Chondrocyte (in vitro differentiated cells): Measurements from ENCODE around the gene FERMT3. TPM values are rescaled to one million over a fixed set of nuclear protein-coding genes. Genes with fewer than 3 reads are reported as not detected.
A peak's percentile ranks its signal among the peaks of the same experiment; 100 is the strongest.

Experiments
- DNase-seq: peaks from one replicate; pipeline ENCODE4 v3.0.0; 2021; ENCODE audit warnings: mixed read lengths, low spot score
- H3K27ac Mint-ChIP-seq: one replicate; pipeline ENCODE4 v1.8.0; 2021; ENCODE audit warnings: mild to moderate bottlenecking, moderate library complexity, mixed read lengths; ENCODE audit not compliant: unreplicated experiment
- H3K27me3 Mint-ChIP-seq: 2 replicates; pipeline ENCODE4 v1.8.0; 2021; ENCODE audit warnings: low read depth, mixed read lengths
- H3K36me3 Mint-ChIP-seq: 2 replicates; pipeline ENCODE4 v1.8.0; 2021; ENCODE audit warnings: low read depth, mixed read lengths
- H3K4me1 Mint-ChIP-seq: 2 replicates; pipeline ENCODE4 v1.8.0; 2021; ENCODE audit warnings: low read depth, mild to moderate bottlenecking, mixed read lengths
- H3K4me3 Mint-ChIP-seq: one replicate; pipeline ENCODE4 v1.8.0; 2021; ENCODE audit warnings: mild to moderate bottlenecking, moderate library complexity, mixed read lengths; ENCODE audit not compliant: unreplicated experiment
- H3K9me3 Mint-ChIP-seq: 2 replicates; pipeline ENCODE4 v1.8.0; 2021; ENCODE audit warnings: low read depth, mixed read lengths
- total RNA-seq: library from RNA; stranded (reverse); gene quantifications from 3 replicates; pipeline ENCODE4 v1.2.1, GENCODE V29; 2021
- TF ChIP-seq, protein P1 (sequence below): fragments of 200-600 bp; sonication (generic); IDR thresholded peaks from 2 replicates; pipeline ENCODE4 v1.5.0; 2021; ENCODE audit warnings: antibody characterized with exemption, mild to moderate bottlenecking, moderate library complexity

The FERMT3 gene
- total RNA-seq, 1 donor from 2014 or later: 1.5 TPM

DNA sequence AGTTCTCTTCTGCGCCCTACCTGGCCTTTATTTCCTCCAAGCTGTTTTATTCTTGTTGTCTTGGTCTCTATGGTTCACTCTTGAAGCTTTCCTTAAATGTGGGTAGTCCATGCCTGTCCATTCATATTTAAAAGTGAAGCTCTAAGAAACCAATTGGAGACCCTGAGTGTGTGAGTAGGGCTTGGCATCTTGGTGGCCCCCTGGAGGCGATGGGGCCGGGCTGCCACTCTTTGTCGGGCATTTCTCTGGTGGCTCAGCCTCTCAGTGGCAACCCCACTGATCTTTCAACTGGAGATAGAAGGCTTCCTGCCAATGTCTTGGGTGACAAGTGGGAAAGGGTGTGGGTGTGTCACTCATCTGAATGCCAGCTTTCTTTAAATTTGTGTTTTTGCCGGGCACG, 10.4 kb downstream of the FERMT3 start:
- H3K4me3 Mint-ChIP-seq: no peak overlapping the region
- no peak overlapping the region for H3K27ac Mint-ChIP-seq
- H3K27me3 Mint-ChIP-seq: no peaks in the 10 kb centered on the region
- DNase-seq: no peak
- no peaks in the 10 kb centered on the region for H3K4me1 Mint-ChIP-seq
- TF ChIP-seq, protein P1, sequence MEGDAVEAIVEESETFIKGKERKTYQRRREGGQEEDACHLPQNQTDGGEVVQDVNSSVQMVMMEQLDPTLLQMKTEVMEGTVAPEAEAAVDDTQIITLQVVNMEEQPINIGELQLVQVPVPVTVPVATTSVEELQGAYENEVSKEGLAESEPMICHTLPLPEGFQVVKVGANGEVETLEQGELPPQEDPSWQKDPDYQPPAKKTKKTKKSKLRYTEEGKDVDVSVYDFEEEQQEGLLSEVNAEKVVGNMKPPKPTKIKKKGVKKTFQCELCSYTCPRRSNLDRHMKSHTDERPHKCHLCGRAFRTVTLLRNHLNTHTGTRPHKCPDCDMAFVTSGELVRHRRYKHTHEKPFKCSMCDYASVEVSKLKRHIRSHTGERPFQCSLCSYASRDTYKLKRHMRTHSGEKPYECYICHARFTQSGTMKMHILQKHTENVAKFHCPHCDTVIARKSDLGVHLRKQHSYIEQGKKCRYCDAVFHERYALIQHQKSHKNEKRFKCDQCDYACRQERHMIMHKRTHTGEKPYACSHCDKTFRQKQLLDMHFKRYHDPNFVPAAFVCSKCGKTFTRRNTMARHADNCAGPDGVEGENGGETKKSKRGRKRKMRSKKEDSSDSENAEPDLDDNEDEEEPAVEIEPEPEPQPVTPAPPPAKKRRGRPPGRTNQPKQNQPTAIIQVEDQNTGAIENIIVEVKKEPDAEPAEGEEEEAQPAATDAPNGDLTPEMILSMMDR: no peak
- no peaks in the 10 kb centered on the region for H3K9me3 Mint-ChIP-seq
- no peaks in the 10 kb centered on the region for H3K36me3 Mint-ChIP-seq

DNA sequence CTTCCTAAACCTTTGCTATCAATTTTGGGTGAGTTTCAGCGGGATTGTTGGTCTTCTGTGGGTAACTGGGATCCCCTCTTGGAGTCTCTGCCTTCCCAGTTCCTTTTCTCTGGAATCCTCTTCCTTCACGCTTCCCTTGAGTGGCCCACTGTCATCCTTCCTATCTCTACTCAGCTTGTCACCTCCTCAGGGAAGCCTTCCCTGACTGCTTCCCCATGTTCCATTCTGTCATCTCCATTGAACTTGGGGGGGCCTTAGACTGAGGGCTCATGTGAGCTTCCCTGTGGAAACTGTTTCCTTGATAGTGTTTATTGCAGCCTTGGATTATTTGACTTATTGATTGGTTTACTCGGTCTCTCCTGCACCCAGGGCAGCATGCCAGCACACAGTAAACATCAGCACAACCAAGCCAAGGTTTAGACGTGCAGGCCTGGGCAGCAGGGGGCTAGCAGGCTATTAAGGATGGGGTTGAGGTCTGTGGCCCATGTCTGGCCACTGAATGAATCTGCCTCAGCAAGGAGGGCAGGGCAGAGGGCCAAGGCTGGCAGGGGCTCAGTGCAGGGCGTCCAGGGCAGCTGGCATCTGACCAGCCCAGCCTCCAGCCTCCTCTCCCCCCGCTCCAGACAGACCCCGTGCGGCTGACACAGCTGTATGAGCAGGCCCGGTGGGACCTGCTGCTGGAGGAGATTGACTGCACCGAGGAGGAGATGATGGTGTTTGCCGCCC, 12.3 kb downstream of the FERMT3 start:
- Mint-ChIP-seq H3K36me3 (no peaks in the 10 kb centered on the region), H3K4me1 (peaks cover 1% of the 10 kb centered on the region), H3K27ac (no peak overlapping the region), H3K9me3 (no peaks in the 10 kb centered on the region), H3K4me3 (no peak overlapping the region), H3K27me3 (no peaks in the 10 kb centered on the region)
- no peak for DNase-seq
- TF ChIP-seq, protein P1: no peak

DNA sequence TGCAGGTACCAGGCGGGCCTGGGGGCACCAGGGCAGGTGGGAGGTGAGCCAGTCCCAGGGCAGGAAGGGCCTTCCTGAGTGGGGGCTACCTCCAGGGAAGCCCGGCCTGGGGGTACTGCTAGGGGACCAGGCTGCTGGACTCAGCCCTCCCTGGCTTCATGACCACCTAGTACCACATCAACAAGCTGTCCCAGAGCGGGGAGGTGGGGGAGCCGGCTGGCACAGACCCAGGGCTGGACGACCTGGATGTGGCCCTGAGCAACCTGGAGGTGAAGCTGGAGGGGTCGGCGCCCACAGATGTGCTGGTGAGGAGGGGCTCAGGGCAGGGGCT, 12.8 kb downstream of the FERMT3 start:
- TF ChIP-seq, protein P1: no peak

DNA sequence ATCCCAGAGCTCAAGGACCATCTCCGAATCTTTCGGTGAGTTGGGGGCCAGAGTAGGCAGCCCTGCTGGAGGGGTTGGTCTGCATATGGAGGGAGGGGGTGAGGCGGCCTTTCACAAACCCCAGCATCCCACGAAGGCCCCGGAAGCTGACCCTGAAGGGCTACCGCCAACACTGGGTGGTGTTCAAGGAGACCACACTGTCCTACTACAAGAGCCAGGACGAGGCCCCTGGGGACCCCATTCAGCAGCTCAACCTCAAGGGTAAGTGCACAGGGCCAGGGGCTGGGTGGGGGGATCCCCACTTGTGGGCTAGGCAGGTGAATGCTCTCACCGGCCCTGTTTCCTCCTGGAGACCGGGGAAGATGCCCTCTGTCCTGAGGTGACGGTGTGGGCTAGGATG, 13.2 kb downstream of the FERMT3 start:
- TF ChIP-seq, protein P1: no peak
- H3K4me3 Mint-ChIP-seq: no peak overlapping the region
- no peaks in the 10 kb centered on the region for H3K27me3 Mint-ChIP-seq
- no peak for DNase-seq
- no peak overlapping the region for H3K27ac Mint-ChIP-seq
- peaks cover 7% of the 10 kb centered on the region for H3K4me1 Mint-ChIP-seq
- no peaks in the 10 kb centered on the region for H3K9me3 Mint-ChIP-seq
- no peaks in the 10 kb centered on the region for H3K36me3 Mint-ChIP-seq

More for the DNA sequence above, 12.8 kb downstream of the FERMT3 start:
- no peaks in the 10 kb centered on the region for H3K9me3 Mint-ChIP-seq
- H3K27me3 Mint-ChIP-seq: no peaks in the 10 kb centered on the region
- DNase-seq: peak; percentile 93
- no peak overlapping the region for H3K27ac Mint-ChIP-seq
- no peak overlapping the region for H3K4me3 Mint-ChIP-seq
- H3K4me1 Mint-ChIP-seq: peaks cover 6% of the 10 kb centered on the region
- no peaks in the 10 kb centered on the region for H3K36me3 Mint-ChIP-seq

- Mint-ChIP-seq H3K27me3 (no peaks in the 10 kb centered on the region), H3K9me3 (no peaks in the 10 kb centered on the region), H3K4me1 (peaks cover 12% of the 10 kb centered on the region), H3K36me3 (no peaks in the 10 kb centered on the region), H3K27ac (no peak overlapping the region), H3K4me3 (no peak overlapping the region)
- TF ChIP-seq, protein P1: no peak
- peak; percentile 90 for DNase-seq
These were observed 13.8 kb downstream of the FERMT3 start for GRCh38 chr11:64220271-64220670.
